ENCODE results near the gene CD99.

Gene CD99

DNA sequence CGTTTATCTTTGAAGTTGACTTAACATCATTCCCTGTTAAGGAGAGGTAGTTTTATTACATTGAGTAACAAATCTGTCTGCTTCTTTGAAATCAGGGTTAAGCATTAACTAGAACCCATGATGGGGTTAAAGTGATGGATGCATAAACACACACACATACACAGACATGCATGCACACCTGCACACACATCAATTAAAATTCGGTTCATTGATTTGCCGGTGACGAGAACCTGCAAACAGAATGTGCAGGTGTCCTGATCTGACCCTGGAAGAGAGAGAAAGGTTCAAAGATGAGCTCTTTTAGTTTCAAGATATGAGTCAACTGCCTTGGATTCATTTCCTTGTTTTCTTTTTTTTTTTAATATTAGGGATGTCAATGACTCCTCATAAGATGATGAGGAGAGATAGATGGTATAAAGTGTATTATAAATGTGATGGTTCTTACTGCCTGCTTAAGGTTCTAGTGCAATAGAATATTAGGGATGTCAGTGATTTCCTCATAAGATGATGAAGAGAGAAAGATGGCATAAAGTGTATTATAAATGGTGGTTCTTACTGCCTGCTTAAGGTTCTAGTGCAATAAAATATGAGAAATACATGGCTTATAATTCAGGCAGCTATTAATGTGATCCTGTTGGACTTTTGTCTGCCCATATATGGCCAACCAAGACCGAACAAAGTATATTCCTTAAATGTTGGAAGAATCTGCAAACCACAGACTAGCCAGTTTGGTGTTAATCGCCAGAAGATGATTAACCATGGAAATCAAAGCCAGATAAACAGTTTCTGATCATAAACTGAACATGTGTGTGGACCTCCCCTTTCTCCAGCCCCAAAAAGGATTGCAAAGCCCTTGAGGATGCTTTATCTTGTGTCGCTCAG, 14.1 kb upstream of the CD99 start:
- no peak for DNase-seq

DNA sequence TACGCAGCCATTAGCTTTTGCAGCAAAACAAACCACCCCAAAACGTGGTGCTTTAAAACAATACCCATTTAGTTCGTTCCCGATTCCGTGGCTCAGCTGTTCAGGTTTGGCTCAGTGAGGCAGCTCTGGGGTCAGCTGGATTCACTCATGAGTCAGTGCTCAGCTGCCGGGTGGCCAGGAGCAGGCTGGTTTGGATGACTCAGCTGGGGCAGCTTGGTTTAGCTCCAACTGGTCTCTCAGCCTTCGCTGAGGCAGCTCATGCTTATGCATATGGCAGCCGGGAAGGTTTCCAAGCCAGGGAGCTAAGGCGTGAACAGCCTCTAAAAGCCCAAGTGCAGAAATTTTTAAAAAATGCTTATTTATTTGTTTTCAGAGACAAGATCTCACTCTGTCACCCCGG, 13.3 kb upstream of the CD99 start:
- DNase-seq, result no peak

DNA sequence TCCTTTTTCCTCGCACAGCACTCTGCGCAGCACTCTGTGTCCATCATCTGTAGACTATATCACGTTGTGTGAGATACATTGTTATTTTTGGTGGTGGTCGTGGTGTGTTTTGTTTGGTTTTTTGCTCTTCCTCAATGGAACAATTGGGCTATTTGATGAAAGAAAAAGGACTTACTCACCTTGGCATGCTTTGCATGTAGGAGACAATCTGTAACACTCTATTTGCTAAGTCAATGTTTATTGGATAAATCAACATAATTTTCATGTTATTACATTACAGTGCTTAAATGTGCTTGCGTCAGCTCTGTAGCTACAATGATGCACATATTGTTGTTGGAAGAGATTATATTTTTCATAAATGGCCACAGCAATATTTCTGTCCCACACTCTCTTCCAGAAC, 12.5 kb upstream of the CD99 start:
- no peak for DNase-seq

- no peak for DNase-seq
Measured at GRCh38 chrX:2679534-2680485, 11.3 kb upstream of the CD99 start.

GRCh38 chrX:2680486-2681348, 10.4 kb upstream of the CD99 start:
- no peak for DNase-seq

DNA sequence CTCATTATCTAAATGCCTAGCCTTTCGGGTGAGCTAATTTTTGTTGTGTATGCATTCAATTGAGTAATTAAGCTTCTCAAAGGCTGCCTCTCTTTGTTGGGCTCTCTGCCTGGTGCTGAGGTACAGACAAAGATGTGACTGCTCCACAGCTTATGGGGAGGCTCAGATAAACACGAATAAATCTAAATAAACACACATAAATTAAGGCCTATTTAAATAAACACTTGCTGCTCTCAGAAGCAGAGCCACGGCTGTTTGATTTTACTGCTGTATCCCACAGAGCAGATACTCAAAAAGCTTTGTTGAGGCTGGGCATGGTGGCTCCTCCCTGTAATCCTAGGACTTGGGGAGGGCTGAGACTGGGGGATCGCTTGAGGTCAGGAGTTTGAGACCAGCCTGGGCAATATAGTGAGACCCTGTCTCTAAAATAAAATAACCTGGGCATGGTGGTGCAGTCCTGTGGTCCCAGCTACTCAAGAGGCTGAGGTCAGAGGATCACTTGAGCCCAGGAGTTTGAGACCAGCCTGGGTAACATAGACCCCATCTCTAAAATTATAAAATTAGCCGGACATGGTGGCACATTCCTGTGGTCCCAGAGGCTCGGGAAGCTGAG, 8.4 kb upstream of the CD99 start:
- DNase-seq, result no peak

- DNase-seq, result no peak
Measured at GRCh38 chrX:2684256-2684655, 6.8 kb upstream of the CD99 start.

- no peak for DNase-seq
Measured at GRCh38 chrX:2685886-2686285, 5.2 kb upstream of the CD99 start.

- DNase-seq, result no peak
Measured at GRCh38 chrX:2689773-2690666, 1.1 kb upstream of the CD99 start.

DNA sequence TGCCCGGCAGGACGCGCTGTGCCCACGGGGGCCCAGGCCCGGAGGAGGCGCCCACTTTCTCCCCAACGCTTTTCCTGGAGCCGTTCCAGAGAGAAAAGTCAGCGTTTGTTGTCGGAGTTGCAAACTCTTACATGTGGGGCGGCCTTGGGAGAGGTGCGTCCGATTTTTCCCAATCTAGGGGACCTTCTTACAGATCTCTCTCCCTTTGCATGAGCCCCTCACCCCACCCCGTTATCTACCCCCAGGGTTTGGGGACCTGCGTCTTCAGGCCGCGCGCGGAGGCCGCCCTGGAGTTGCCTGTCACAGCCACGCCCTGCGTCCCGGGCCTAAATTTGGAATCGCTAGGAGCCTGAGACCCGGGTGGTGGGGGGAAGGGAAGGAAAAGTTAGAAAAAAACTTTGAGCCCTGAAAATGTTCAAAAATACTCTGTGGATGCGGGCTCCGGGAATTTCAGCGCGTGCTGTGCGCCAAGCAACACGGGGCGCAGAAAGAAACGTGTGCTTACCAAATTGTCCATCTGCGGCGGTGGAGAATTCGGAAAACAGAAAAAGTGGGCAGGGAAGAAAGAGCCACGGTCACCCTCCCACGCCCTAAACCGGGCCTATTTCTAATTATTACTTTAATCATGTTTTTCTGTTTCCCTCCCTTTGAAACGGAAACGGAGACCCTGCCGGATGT, 587 bp downstream of the CD99 start:
- DNase-seq, result no peak

DNA sequence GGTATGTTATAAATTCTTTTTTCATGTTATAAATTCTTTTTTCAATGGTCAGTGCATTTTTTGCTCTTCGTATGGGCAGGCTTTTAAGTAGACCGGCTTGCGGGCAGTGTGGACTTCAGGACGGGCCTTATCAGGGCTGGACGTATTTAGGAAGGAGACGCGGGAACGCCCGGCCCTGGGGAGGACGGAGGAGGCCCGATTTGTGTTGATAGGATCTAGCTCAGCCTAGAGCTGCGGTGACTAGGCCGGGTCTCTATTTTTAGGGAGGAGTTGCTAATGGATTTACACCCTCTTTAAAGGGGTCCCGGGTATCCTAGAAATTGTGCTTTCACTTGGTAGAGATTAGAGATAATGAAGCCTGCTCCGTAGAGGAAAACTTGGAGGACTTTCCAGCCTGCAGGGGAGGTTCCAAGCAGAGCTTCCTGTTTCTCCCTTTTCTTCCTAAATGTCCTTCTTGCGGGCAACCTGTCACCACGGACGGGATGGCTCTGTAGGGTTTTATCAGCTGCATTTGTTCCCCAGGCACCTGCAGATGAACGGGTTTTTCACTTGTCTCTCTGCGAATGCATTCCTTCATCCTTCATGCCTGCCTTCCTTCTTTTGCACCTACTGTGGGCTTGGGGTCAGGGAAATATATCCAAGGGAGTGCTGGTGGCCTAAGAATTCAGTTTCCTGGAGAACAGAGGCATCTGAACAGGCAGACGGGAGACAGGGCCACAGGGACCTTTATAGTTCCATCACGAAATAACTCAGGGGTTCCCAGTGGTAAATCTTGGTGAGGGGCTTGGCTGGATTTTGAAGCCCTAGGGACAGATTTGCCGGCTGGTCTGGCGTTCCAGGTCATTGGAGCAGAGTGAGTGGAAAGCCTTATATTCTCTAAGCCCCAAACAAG, 1.4 kb downstream of the CD99 start:
- no peak for DNase-seq

DNA sequence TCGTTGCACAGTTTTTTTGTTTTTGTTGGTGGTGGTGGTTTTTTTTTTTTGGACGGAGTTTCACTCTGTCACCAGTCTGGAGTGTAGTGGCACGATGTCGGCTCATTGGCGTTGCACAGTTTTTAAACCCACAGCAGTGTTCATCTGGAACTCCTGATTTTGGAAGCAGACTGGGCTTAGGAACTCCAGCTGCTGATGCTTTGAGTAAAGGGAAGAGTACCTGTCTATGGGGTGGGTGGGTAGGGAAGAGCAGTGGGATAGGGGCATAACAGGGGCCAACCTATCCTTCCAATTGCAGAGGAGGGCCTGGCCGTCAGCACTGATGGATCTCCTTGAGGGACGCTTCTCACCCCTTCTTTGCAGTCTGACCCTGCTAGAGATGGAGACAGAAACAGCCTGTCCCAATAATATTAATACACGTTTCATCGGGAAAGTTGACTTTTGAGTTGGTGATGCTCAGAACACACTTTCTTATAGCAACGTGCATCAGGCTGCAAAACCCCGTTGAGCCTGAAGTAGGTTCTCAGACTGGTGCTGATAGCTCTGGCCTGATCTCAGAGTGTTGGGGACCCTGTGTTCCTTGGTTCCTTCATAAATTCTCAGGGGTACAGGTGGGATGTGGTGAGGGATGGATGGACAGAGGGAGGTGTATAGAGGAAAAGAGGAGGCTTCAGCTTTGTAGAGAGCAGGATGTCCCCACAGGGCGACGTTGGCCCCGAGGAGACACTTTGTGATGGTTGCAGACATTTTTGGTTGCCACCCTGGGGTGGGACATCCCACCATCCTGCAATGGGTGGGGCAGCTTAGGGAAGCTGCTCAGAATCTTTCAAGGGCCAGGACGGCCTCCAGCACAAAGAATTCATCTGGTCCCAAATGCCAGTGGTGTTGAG, 2.3 kb downstream of the CD99 start:
- no peak for DNase-seq

- DNase-seq, result no peak
Measured at GRCh38 chrX:2694914-2695267, 3.8 kb downstream of the CD99 start.

DNA sequence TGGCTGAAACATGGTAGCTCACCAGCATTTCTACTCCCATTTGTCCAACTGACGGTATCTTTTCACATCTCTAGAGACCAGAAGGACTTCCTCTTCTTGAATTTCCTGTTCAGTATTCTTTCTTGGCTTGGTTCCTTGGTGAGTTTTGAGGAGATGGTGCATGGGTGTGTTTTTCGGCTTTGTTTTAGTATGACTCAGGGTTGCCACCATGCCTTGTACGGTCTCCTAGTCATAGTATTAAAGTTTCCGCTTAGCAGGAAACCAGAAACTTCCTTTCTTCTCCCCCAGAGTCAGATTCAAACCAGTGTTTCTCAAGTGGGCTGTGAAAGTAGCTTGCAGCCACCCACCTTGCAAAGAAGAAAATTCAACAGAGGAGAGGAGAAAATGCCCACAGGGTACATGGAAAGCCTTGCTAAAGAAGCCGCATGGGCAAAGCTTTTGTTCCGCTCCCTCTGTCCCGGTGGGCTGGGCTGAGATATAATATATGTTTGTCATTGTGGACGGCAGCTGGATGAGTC, 5.7 kb downstream of the CD99 start:
- DNase-seq, result peak in 1 of 2 donors; percentile 44

GRCh38 chrX:2697306-2697705, 6.2 kb downstream of the CD99 start:
- DNase-seq, result no peak

GRCh38 chrX:2697741-2698299, 6.7 kb downstream of the CD99 start:
- DNase-seq, result no peak

DNA sequence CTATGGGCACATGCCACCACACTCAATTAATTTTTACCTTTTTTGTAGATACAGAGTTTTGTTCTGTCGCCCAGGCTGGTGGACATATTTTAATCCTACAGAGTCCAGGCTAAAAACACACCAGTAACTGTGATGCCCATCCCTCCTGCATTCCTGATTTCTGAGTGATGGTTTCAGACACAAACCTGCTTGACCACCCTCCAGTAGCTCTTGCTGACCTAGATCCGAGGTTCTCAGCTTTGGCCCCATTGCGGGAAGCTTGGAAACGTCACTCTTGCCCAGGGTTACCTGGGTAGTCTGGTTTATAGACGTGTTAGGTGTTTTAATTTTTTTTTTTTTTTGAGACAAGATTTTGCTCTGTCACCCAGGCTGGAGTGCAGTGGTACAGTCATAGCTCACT, 7.5 kb downstream of the CD99 start:
- no peak for DNase-seq

GRCh38 chrX:2699959-2700358, 8.9 kb downstream of the CD99 start:
- DNase-seq, result no peak
